Colonic mucosa (tissue), 4 donors: ENCODE data around the gene PBRM1. TPM values are rescaled to one million over a fixed set of nuclear protein-coding genes. Genes with fewer than 3 reads are reported as not detected.
"Not testable (repeated sequence)": the region's sequence is repeated elsewhere in the genome, so short reads cannot be mapped to it uniquely, and the experiment has no call there.

Source experiments
- DNase-seq: peaks from one replicate; pipeline ENCODE4 v3.0.0-alpha.2; 2020
- H3K27ac ChIP-seq: fragments of 200-600 bp; one replicate; pipeline ENCODE4 v1.8.0; 2021
- H3K27me3 ChIP-seq: fragments of 200-600 bp; one replicate; pipeline ENCODE4 v1.8.0; 2021
- H3K36me3 ChIP-seq: fragments of 200-600 bp; one replicate; pipeline ENCODE4 v1.8.0; 2021
- H3K4me1 ChIP-seq: fragments of 200-600 bp; one replicate; pipeline ENCODE4 v1.8.0; 2021; ENCODE audit warnings: mild to moderate bottlenecking
- H3K4me3 ChIP-seq: fragments of 200-600 bp; one replicate; pipeline ENCODE4 v1.8.0; 2021
- H3K9ac ChIP-seq, 2 donors: one replicate each; pipeline ENCODE4 v1.7.0; 2013; ENCODE audit warnings: control low read depth in 2 of 2, low read depth in 2 of 2, low read length in 2 of 2
- H3K9me3 ChIP-seq: fragments of 200-600 bp; one replicate; pipeline ENCODE4 v1.8.0; 2021
- intact Hi-C: fragments of 100-400 bp; cut with DNase I; formaldehyde crosslinking; loops from one replicate; pipeline ENCODE4 v1.14.1; 2022
- total RNA-seq, 2 donors: library from RNA; stranded (reverse); fragmentation: NEBNext Ultra II Directional in 1 of 2; extraction: Animal tissue kit (Norgen Biotek cat#: 25700) in 1 of 2; gene quantifications; one replicate each; pipeline ENCODE4 v1.2.1, GENCODE V29; 2021
- TF ChIP-seq, protein P1 (sequence below): fragments of 200-600 bp; IDR thresholded peaks from one replicate; pipeline ENCODE4 v1.8.0; 2022; ENCODE audit warnings: antibody characterized with exemption, mild to moderate bottlenecking
- donor health status: healthy.
- donor health status: DM: no; HTN: no; CAD: no.
- donor health status: DM: no; HTN: no; CAD: no.

PBRM1 gene
- total RNA-seq, 2 donors from 2014 or later = 53.6 to 65.7 TPM

DNA sequence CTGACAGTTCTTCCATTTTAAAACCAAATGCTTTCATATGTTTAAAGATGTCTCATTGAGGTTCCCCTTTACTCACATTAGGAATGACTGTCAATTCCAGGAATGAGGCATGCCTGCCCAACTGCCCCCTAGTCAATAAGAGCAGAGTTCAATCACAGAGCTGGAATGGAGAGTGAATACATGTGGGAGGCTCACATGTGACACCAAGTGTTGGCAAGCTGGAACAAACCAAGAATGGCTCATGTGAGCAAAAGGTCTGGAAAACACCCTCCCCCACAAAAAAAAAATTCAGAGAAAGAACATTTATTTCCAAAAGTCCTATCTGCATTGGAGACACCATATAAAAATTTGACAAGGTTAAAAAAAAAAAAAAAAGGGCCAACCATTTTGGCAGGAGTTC is 3.7 kb downstream of the PBRM1 start:
- Histone ChIP-seq H3K36me3 (peaks cover 5% of the 10 kb centered on the region), H3K27ac (no peak overlapping the region), H3K9ac (no peak overlapping the region), H3K27me3 (no peaks in the 10 kb centered on the region), H3K4me3 (no peak overlapping the region), H3K9me3 (no peaks in the 10 kb centered on the region), H3K4me1 (peaks cover 5% of the 10 kb centered on the region)
- intact Hi-C loops = no loop called here
- TF ChIP-seq, protein P1, sequence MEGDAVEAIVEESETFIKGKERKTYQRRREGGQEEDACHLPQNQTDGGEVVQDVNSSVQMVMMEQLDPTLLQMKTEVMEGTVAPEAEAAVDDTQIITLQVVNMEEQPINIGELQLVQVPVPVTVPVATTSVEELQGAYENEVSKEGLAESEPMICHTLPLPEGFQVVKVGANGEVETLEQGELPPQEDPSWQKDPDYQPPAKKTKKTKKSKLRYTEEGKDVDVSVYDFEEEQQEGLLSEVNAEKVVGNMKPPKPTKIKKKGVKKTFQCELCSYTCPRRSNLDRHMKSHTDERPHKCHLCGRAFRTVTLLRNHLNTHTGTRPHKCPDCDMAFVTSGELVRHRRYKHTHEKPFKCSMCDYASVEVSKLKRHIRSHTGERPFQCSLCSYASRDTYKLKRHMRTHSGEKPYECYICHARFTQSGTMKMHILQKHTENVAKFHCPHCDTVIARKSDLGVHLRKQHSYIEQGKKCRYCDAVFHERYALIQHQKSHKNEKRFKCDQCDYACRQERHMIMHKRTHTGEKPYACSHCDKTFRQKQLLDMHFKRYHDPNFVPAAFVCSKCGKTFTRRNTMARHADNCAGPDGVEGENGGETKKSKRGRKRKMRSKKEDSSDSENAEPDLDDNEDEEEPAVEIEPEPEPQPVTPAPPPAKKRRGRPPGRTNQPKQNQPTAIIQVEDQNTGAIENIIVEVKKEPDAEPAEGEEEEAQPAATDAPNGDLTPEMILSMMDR = no peak
- DNase-seq = no peak

DNA sequence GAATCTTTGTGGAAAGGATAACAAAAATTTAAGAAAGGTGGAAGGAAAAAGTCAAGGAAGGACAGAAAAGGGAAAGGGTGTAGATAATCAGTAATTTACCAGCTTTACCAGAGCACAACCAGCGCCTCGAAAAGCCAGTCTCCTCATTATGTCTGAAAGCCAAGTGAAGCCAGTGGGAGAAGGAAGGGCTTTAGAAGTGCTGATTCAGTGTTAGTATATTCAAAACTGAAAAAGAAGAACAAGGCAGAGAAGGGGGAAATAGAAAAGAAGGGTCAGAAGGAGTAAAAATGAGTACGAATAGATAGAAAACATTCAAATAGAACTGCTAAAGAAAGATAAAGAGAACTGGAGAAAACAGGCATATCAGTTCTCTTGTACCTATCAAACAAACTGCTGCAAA is 4.1 kb downstream of the PBRM1 start:
- TF ChIP-seq, protein P1 = no peak
- no peak overlapping the region for H3K4me3 ChIP-seq
- intact Hi-C loops = no loop called here
- no peaks in the 10 kb centered on the region for H3K27me3 ChIP-seq
- DNase-seq = no peak
- peaks cover 4% of the 10 kb centered on the region for H3K4me1 ChIP-seq
- no peak overlapping the region for H3K27ac ChIP-seq
- H3K36me3 ChIP-seq = peaks cover 5% of the 10 kb centered on the region
- H3K9ac ChIP-seq = no peak overlapping the region
- H3K9me3 ChIP-seq = no peaks in the 10 kb centered on the region

DNA sequence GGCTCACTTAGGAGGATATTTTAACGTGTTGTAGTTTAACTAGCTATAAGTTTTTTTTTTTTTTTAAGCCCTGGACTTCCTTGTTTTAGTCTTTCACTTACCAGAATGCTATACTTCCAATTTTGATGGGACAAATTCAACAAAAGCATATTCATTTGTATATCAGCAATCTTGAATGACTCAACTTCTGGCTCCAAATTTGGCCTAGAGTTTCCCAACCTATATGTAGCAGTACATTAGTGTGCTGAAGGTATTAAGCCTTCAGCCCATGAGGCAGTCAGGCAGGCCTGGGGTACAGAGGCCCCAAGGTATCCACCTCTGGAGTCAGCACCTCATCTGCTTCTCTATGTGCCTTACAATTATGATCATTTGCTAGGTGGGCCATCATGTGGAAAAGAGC is 5.9 kb downstream of the PBRM1 start:
- Histone ChIP-seq H3K4me3 (no peak overlapping the region), H3K27ac (no peak overlapping the region)

DNA sequence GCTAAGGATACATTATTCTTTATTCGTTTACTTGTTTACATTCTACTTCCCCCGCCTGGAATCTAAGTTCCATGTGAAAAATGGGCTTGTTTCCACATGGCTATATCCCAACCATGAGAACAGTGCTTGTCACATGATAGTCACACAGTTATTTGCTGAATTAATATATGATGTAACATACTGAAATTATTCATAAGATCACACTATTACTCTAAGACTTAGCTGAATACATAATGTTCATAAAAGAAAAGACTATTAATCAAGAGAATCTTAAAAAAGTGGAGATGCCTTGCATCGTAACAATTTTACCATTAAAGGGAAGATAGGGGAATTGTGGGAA is 6.5 kb downstream of the PBRM1 start:
- Histone ChIP-seq H3K27ac (no peak overlapping the region), H3K9me3 (no peaks in the 10 kb centered on the region), H3K36me3 (peaks cover 5% of the 10 kb centered on the region), H3K27me3 (no peaks in the 10 kb centered on the region), H3K4me1 (peaks cover 4% of the 10 kb centered on the region), H3K4me3 (no peak overlapping the region), H3K9ac (no peak overlapping the region)
- TF ChIP-seq, protein P1 = no peak
- DNase-seq = no peak
- intact Hi-C loops = no loop called here

More for the DNA sequence above, 5.9 kb downstream of the PBRM1 start:
- no peak overlapping the region for H3K9ac ChIP-seq
- intact Hi-C loops = no loop called here
- H3K4me1 ChIP-seq = peaks cover 4% of the 10 kb centered on the region
- DNase-seq = no peak
- TF ChIP-seq, protein P1 = no peak
- H3K36me3 ChIP-seq = peaks cover 5% of the 10 kb centered on the region
- H3K27me3 ChIP-seq = no peaks in the 10 kb centered on the region
- no peaks in the 10 kb centered on the region for H3K9me3 ChIP-seq

DNA sequence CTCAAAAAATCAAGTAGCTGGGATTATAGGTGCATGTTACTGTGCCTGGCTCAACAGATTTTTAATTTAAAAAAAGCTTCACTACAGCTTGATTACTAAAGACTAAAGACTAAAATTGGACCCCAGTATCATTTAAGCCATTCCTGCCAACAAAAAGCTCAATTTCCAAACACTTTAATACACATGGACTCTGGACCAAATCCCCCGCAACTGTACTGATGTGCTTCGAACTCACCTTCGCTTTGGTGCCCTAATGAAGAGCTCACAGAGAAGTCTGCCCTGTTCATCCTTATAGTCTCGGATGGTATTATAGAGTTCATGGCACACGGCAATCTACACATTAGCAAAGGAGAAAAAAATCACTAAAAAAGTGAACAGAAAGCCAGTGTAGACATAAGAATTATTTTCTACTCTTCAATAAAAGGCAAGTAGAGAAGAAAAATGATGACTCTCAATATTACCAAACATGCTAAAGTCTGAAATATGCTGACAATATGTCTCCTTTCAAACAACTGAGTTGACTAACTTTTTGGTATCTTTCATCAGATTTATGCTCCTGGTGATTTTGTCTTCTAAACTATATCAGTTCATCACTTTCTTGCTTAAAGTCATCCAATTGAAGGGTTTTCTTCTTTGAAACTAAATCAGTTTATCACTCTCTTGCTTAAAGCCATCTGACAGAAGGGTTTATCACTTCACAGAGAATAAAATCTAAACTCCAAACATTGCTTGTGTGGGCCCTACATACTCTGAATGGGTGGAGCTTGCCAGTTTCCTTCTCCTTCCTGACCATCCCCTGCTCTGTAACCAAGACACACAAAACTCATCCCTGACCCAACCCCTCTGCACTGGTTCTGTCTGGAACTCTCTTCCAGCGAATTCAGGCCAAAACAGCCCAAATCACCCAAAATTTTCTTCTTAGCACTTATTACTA is 7.2 kb downstream of the PBRM1 start:
- intact Hi-C loops = no loop called here
- TF ChIP-seq, protein P1 = no peak
- Histone ChIP-seq H3K27me3 (no peaks in the 10 kb centered on the region), H3K36me3 (peaks cover 5% of the 10 kb centered on the region), H3K4me3 (no peak overlapping the region), H3K9me3 (no peaks in the 10 kb centered on the region), H3K9ac (no peak overlapping the region), H3K27ac (no peak overlapping the region), H3K4me1 (peaks cover 4% of the 10 kb centered on the region)
- no peak for DNase-seq

DNA sequence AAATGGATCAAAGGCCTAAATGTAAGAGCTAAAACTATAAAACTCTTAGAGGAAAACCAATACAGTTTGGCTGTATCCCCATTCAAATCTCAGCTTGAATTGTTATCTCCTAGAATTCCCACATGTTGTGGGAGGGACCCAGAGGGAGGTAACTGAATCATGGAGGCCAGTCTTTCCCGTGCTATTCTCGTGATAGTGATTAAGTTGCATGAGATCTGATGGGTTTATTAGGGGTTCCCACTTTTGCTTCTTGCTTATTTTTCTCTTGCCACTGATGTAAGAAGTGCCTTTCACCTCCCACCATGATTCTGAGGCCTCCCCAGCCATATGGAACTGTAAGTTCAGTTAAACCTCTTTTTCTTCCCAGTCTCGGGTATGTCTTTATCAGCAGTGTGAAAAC is 9.5 kb downstream of the PBRM1 start:
- H3K4me3 ChIP-seq, DNase-seq, H3K36me3 ChIP-seq, H3K27ac ChIP-seq, H3K9me3 ChIP-seq, H3K9ac ChIP-seq, H3K27me3 ChIP-seq, H3K4me1 ChIP-seq, intact Hi-C loops: not testable (repeated sequence)
